VCaP (cell line): ENCODE data around the gene OPN4.

Experiments
- H3K27ac ChIP-seq: fragments of 450-650 bp; 2 replicates; pipeline ENCODE4 v1.5.1; 2017
- CTCF ChIP-seq: fragments of 450-650 bp; conservative IDR thresholded peaks from 2 replicates; pipeline ENCODE4 v1.5.1; 2017; ENCODE audit warnings: mild to moderate bottlenecking, moderate library complexity

Gene OPN4

GRCh38 chr10:86690231-86690630 is 35.9 kb downstream of the OPN4 start:
- no peak for TF ChIP-seq CTCF
- no peak overlapping the region for H3K27ac ChIP-seq

DNA sequence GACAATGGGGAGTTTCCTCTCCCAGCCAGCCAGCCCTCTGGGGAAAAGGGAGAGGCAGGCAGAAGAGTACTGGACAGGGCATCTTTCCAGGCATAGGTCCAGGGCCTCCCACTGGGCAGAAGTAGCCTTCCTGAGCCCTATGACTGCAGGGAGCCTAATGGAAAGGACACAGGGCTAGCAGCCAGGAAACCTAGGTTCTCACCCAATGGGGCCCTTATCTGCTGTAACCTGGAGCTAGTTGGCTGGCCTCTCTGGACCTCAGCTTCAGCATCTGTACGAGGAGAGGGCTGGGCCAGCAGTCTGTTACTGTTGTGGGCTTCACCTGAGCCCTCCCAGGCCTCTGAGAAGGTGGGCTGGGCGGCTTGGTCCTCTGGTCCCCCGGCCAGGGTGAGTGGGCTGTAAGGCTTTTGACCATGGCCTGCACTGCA is 36.3 kb downstream of the OPN4 start:
- no peak for TF ChIP-seq CTCF
- no peak overlapping the region for H3K27ac ChIP-seq

GRCh38 chr10:86691333-86692022 is 37.1 kb downstream of the OPN4 start:
- no peak overlapping the region for H3K27ac ChIP-seq
- no peak for TF ChIP-seq CTCF

DNA sequence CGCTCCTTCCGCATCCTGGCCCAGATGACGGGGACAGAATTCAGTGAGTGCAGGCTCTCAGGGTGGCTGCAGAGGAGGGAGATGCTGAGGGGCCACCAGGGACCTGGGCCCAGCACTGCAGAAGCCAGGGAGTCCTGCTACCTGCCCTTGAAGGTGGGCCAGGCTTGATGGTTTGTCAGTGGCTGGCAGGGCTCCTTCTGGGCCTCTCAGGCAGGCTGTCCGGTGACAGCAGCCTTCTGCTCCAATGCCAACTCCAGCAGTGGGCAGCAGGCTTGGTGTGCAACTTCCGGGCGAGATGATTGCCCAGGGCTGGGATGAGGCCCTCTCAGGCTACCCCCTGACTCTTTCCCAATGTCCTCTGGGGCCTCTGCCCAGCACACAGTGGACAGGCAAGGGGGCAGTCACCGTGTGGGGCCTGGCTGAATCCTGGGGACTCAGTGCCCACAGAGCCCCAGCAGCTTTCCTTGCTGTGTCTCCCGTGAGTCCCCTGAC is 37.7 kb downstream of the OPN4 start:
- TF ChIP-seq CTCF, result no peak

DNA sequence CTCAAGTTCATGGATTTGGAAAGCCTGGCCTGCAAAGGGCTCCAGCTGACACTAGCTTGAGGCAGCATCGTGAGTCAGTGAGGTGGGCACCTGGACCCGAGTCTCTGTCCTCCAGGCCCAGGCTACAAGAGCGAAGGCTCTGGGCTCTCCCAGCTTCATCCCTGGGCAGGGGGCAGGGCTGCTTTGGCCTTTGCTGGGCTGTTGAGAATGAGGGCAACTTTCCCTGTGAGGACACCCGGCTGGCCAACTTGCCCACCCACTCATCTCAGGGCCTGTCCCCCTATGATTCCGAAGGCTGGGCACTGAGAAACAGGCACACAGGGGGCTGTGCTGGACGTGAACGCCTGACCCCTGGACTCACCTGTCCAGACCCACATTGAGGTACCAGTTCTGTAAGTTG is 38.3 kb downstream of the OPN4 start:
- no peak for TF ChIP-seq CTCF
- H3K27ac ChIP-seq, result no peak overlapping the region

More for the DNA sequence above, 37.7 kb downstream of the OPN4 start:
- no peak overlapping the region for H3K27ac ChIP-seq

GRCh38 chr10:86693275-86693674 is 38.9 kb downstream of the OPN4 start:
- no peak overlapping the region for H3K27ac ChIP-seq

More at GRCh38 chr10:86693275-86693674, 38.9 kb downstream of the OPN4 start:
- no peak for TF ChIP-seq CTCF
